HepG2 (cell line): ENCODE data around the gene DLAT. TPM values are rescaled to one million over a fixed set of nuclear protein-coding genes. Genes with fewer than 3 reads are reported as not detected.
A peak's percentile ranks its signal among the peaks of the same experiment; 100 is the strongest.

Experiments
- ATAC-seq: fragments of 200-7000 bp; cut with Tn5 transposase; 3 replicates; pipeline ENCODE4 v1.9.1; 2020; ENCODE audit warnings: mild to moderate bottlenecking, moderate library complexity
- BruUV-seq: library from RNA; stranded (reverse); fragments of 400-500 nt; replicated peaks from 2 replicates; lab custom pipeline; 2021; lab: Mats Ljungman, UMichigan
- CTCF ChIA-PET: fragments of 300-600 bp; formaldehyde crosslinking; extraction: SDS; loops from one replicate; lab custom pipeline; 2021; ENCODE audit warnings: low total read pairs, inconsistent platforms, low intra/inter-chr PET ratio; lab: Yijun Ruan, JAX
- POLR2A ChIA-PET: fragments of 350-600 bp; sonication (Branson Sonifier 250); formaldehyde crosslinking; loops from one replicate; lab custom pipeline; 2020; ENCODE audit warnings: antibody characterized with exemption, inconsistent platforms; lab: Yijun Ruan, JAX
- DNase-seq: peaks from one replicate; pipeline ENCODE4 v3.0.0-alpha.2; 2015; ENCODE audit warnings: low spot score
- FAIRE-seq: peaks from 3 replicates; lab custom pipeline; 2011; peaks lifted over from hg19 to GRCh38; lab: Jason Lieb, UNC
- H2AFZ ChIP-seq: one replicate; pipeline ENCODE4 v1.6.1; 2011; ENCODE audit warnings: low read length, inconsistent platforms
- H3K27ac ChIP-seq: fragments of 300-600 bp; 3 replicates; pipeline ENCODE4 v1.8.0; 2011; ENCODE audit warnings: mixed run types, mild to moderate bottlenecking, mixed read lengths, low read length, inconsistent platforms; ENCODE audit not compliant: insufficient read depth; ENCODE audit errors: extremely low read length
- H3K27me3 ChIP-seq, 2 experiments: fragments of 200-600 bp in 1 of 2; 2 replicates in 1 of 2; 3 replicates in 1 of 2; pipeline versions ENCODE4 v1.6.0 to v1.8.0; 2011; ENCODE audit warnings: low read length in 2 of 2, mild to moderate bottlenecking in 2 of 2, moderate library complexity in 2 of 2, inconsistent platforms in 1 of 2; ENCODE audit not compliant: insufficient read depth in 2 of 2, control insufficient read depth in 1 of 2
- H3K36me3 ChIP-seq, 2 experiments: fragments of 200-600 bp in 1 of 2; replicated peaks in 1 of 2; 2 replicates in 1 of 2; 3 replicates in 1 of 2; pipeline versions ENCODE4 v1.5.1 to v1.8.0; 2011; ENCODE audit warnings: low read length in 2 of 2, inconsistent platforms in 1 of 2; ENCODE audit not compliant: insufficient read depth in 2 of 2, control insufficient read depth in 1 of 2
- H3K4me1 ChIP-seq: 2 replicates; pipeline ENCODE4 v1.5.1; 2012; ENCODE audit warnings: low read length, inconsistent platforms; ENCODE audit not compliant: insufficient read depth
- H3K4me2 ChIP-seq: 2 replicates; pipeline ENCODE4 v1.6.0; 2011; ENCODE audit warnings: low read depth, low read length, inconsistent platforms
- H3K4me3 ChIP-seq, 3 experiments: fragments of 200-600 bp in 1 of 3; sonication (generic), shearing (Covaris generic) in 1 of 3; replicated peaks in 1 of 3; 2 replicates each; pipeline ENCODE4 v1.5.1; 2011 to 2016; ENCODE audit warnings: low read length in 3 of 3, inconsistent platforms in 2 of 3, low read depth in 2 of 3, mild to moderate bottlenecking in 2 of 3, control low read depth in 1 of 3, mixed read lengths in 1 of 3; ENCODE audit not compliant: insufficient read depth in 1 of 3
- H3K79me2 ChIP-seq: one replicate; pipeline ENCODE4 v1.6.1; 2011; ENCODE audit warnings: low read length, inconsistent platforms; ENCODE audit not compliant: insufficient read depth
- H3K9ac ChIP-seq: 2 replicates; pipeline ENCODE4 v1.6.0; 2011; ENCODE audit warnings: mild to moderate bottlenecking, low read depth, low read length, inconsistent platforms; ENCODE audit not compliant: insufficient read depth
- H3K9me3 ChIP-seq: 2 replicates; pipeline ENCODE4 v1.5.1; 2012; ENCODE audit warnings: mild to moderate bottlenecking, low read length
- H4K20me1 ChIP-seq: 2 replicates; pipeline ENCODE4 v1.6.0; 2011; ENCODE audit warnings: inconsistent platforms, mild to moderate bottlenecking, low read length, moderate library complexity; ENCODE audit not compliant: insufficient read depth
- ARID4A ChIP-seq: sonication (generic); formaldehyde crosslinking; IDR thresholded peaks from 2 replicates; pipeline ENCODE4 v1.5.0; 2020; ENCODE audit warnings: mild to moderate bottlenecking, missing genetic modification reagents, borderline replicate concordance
- RBFOX2 ChIP-seq: fragments of 200-400 bp; formaldehyde crosslinking; IDR thresholded peaks from 2 replicates; pipeline ENCODE4 v1.6.1; 2017; ENCODE audit warnings: low read depth, mild to moderate bottlenecking, low read length
- SP4 ChIP-seq: sonication (generic); formaldehyde crosslinking; IDR thresholded peaks from 2 replicates; pipeline ENCODE4 v1.8.1; 2023; ENCODE audit warnings: mild to moderate bottlenecking, missing genetic modification reagents
- WGBS: methylation state at CpG from one replicate; pipeline ENCODE4 v1.1.6; 2017; ENCODE audit warnings: low lambda C conversion rate; 5-methylcytosine and 5-hydroxymethylcytosine counted together
- in situ Hi-C: cut with HindIII; loops from 2 replicates; pipeline ENCODE4 v1.10.0; 2017; ENCODE audit warnings: low pct_unique_long_range_greater_than_20kb; ENCODE audit not compliant: extremely low pct_ligation_motif_present
- intact Hi-C: fragments of 100-400 bp; cut with micrococcal nuclease; formaldehyde crosslinking; loops from one replicate; pipeline ENCODE4 v1.10.0; 2022; ENCODE audit not compliant: unreplicated experiment
- polyA plus RNA-seq, 8 experiments: library from polyadenylated mRNA; depleted of rRNA in 3 of 8; stranded (reverse) in 7 of 8; unstranded in 1 of 8; fragments of >200 nt; fragmentation: Illumina TruSeq in 4 of 8; extraction: Trizol in 4 of 8; gene quantifications; 2 replicates each; pipeline versions ENCODE4 v1.2.1 to v1.2.3, GENCODE V29; 2011 to 2016; ENCODE audit warnings: low read depth in 4 of 8, missing spikeins in 1 of 8, mixed read lengths in 1 of 8; ENCODE audit not compliant: insufficient read depth in 1 of 8
- total RNA-seq, 5 experiments: library from RNA; depleted of rRNA; stranded (reverse); fragments of >200 nt; fragmentation: Illumina TruSeq; extraction: Trizol; gene quantifications; 2 replicates each; pipeline ENCODE4 v1.2.3, GENCODE V29; 2016; ENCODE audit warnings: low read depth in 1 of 5

DLAT gene
- total and polyA plus RNA-seq, 2 of the 13 experiments (the other 11 are each of a cell fraction or from before 2014, with no cell fraction given): 26.4 to 62.2 TPM

- 91% methylated on average over 4 of the region's 4 CpGs for WGBS
- H3K27ac ChIP-seq: no peak overlapping the region
- DNase-seq (no peak), FAIRE-seq (no peak), ATAC-seq (no peak)
- H3K9ac ChIP-seq: no peak overlapping the region
- no peaks in the 10 kb centered on the region for H4K20me1 ChIP-seq
- intact Hi-C loops: no loop called here
- H2AFZ ChIP-seq: no peak overlapping the region
- TF ChIP-seq SP4 (CRISPR knock-in tag) (no peak), ARID4A (CRISPR knock-in tag) (no peak), RBFOX2 (0 out of 2 replicates have a peak, but pooled peaks have one; percentile 23)
- no peak overlapping the region for H3K4me3 ChIP-seq
- in situ Hi-C loops: no loop called here
- H3K79me2 ChIP-seq: peaks cover 31% of the 10 kb centered on the region
- no peaks in the 10 kb centered on the region for H3K9me3 ChIP-seq
- CTCF ChIA-PET: no interaction called here
- BruUV-seq: TSS peak; percentile 20
- POLR2A ChIA-PET: interaction anchor here (1.4 kb wide), 1 partner anchor 58 kb away, joined by 3 read pairs; the partner anchor contains the start of gene DLAT
- H3K4me2 ChIP-seq: no peak overlapping the region
- peaks cover 15% of the 10 kb centered on the region for H3K4me1 ChIP-seq
- no peaks in the 10 kb centered on the region; a peak in 1 of 5 replicates for H3K27me3 ChIP-seq
- peaks cover 13 to 51% of the 10 kb centered on the region in 2 experiments for H3K36me3 ChIP-seq
These were observed 57.5 kb downstream of the DLAT start for GRCh38 chr11:112082729-112083128.
